ENCODE measurements around the gene LALBA.
"Not testable (repeated sequence)": the region's sequence is repeated elsewhere in the genome, so short reads cannot be mapped to it uniquely, and the experiment has no call there.

Gene LALBA

DNA sequence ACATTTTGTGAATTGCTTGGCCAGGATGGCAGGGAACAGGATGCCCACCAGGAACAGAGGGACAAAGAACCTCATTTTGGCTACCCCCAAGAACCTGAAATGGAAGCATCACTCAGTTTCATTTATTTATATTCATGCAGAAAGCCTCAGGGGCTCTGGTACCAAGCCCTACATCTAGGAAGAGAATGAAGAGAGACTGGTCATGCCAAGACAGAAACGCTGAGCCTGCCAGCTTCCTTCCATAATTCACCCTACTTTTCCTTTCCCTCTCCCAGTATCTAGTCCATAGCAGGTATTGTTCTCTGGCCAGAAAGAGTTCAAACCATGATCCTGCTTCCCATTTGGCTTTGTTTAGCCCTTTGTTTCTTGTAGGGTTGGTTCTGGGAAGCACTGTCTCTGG is at the start of gene LALBA:
TSS of gene LALBA (minus strand) at position 101 of the 400 bp plus-strand sequence. CDS start at position 75, 26 bp downstream.
- no peak for DNase-seq

DNA sequence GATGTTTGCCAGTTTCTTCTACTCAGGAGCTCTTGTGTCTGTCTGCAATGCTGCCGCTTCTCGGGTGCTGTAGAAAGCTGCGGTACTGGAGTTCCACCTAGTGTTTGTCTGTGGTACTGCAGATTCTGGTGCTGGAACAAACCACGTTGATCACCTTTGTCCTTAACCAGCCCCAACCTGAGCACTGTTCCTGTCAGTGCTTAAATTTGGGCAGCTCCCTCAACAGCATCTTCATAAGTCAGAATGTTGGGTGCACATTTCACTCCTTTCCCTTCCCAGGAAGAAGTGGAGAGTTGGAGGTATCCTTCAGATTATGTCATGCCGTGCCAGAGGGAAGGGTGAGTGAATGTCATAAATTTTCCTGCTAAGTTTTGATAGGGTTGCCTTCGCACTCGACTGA is 48.7 kb upstream of the LALBA start:
- no peak for DNase-seq

- no peak for DNase-seq
Measured at GRCh38 chr12:48615681-48616080, 45.8 kb upstream of the LALBA start.

GRCh38 chr12:48613321-48613720 is 43.5 kb upstream of the LALBA start:
- no peak for DNase-seq

DNA sequence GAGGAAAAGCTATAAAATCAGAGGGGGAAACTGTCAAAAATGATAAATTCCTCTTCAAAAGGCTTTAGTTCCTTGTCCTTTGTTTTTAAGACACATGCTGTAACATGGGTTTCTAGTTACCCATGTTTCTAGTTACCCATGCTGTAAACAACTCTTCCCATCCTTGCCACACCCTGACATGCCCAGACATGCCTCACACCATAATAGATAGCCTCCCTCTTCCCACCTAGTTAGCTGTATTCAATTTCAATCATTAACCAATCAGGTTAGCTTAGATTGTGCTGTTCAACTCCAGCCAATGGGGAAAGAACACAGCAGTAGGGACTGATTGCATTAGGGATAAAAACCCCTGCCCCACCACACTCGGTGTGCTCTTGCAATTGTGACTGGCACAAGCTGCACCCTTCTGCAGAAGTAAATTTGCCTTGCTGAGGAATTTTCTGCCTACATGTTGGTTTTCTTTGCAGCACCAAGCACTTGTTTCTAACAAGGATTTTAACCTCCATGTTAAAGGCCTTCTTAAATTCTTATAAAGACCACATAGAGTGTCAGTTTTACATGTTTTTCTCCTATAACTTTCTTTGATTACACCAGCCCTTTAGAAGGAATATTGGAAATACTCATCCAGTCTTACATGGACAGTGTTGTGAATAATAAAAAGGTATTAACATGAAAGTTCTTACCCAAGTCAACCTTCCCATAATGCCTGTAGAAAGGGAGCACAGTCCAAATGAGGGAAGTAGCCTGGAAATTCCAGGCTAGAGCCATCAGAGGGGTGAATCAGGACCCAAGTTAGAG is 32.5 kb upstream of the LALBA start:
- DNase-seq, result no peak

DNA sequence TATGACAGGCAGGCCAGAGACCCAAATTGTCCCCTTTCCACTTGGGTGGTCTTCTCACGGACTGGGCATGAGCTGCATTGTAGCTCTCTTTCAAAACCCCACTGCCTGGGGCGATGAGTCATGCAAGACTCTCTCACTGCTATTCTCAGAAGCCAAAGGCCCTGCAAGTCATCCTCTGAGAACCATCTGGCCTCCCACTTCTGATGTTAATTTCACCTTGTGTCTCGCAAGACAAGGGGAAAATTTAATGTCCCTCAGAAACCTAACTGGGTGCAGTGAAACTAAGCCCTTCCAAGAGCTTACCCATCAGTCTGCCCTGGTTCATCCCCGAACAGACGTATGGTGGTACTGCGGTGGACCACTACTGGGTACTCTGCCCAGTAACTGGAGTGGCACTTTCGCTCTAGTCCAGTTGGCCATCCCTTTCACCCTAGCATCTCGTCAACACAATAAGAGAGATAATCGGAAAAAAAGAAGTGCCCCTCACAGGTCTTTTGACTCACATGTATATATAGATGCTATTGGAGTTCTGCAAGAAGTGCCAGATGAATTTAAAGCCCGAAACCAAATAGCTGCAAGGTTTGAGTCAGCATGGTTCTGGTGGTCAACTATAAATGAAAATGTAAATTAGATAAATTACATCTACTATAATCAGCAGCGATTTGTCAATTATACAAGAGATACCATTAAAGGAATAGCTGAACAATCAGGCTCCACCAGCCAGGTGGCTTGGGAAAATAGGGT is 31.3 kb upstream of the LALBA start:
- no peak for DNase-seq

GRCh38 chr12:48600552-48600951 is 30.7 kb upstream of the LALBA start:
- DNase-seq, result no peak

DNA sequence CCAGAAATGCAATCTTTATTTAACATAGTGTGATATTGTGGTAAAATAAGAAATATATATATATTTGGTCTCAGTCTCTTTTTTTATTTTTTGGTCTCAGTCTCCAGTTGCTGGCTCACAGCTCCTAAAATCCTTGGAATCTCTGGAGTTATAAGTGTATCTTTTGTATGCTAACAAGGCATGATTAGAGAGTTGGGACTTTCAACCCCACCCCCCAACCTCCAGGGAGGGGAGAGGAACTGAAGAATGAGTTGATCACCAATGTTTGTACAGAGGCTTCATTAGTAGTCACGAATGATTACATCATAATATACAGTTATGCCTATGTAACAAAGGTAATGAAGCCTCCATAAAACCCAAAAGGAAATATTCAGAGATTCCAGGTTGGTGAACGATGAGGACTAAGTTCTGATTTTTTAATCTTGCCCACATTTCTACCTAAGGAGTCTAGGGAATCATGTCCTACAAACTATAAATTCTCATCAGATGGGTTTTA is 22.8 kb upstream of the LALBA start:
- DNase-seq, result no peak

GRCh38 chr12:48586361-48586760 is 16.5 kb upstream of the LALBA start:
- DNase-seq, result no peak

- DNase-seq, result no peak
Measured at GRCh38 chr12:48583728-48584127, 13.9 kb upstream of the LALBA start.

GRCh38 chr12:48580831-48581230 is 11.0 kb upstream of the LALBA start:
- no peak for DNase-seq

DNA sequence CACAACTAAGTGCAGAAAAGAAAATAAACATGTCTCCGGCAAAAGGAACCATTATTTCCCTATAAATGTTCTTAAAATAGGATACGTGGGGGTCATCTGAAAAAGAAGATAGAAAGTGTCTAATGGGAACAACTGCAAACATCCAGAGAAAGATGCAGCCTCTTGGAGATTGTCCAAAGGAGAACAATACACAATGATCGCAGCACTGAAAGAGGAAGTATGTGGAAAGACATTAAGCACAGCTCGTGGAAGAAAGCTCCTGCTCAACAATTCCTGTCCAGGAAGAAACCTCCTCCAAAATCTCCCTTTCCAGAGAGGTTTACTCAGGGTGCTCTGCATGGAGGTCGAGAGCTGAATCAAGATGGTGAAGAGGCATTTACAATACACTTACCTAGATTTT is 2.5 kb upstream of the LALBA start:
- no peak for DNase-seq

DNA sequence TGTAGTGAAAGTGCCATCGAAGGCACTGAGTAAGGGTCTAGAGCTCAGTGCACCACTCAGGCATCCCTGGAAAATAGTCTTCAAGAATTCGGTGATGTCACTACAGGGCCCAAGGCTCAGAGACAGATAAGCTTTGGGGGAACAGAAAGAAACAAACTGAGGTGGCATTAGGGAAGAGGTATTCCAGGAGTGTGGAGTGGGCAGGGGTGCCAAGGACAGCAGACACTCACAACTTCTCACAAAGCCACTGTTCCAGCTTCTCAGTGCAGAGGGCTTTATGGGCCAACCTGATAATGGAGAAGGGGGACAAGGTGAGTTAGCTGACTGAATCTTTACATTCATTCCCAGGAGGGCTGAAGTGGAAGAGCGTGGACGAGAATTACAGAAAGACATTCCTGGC is 2.1 kb downstream of the LALBA start:
- DNase-seq, result no peak

- no peak for DNase-seq
Measured at GRCh38 chr12:48557919-48558318, 11.9 kb downstream of the LALBA start.

DNA sequence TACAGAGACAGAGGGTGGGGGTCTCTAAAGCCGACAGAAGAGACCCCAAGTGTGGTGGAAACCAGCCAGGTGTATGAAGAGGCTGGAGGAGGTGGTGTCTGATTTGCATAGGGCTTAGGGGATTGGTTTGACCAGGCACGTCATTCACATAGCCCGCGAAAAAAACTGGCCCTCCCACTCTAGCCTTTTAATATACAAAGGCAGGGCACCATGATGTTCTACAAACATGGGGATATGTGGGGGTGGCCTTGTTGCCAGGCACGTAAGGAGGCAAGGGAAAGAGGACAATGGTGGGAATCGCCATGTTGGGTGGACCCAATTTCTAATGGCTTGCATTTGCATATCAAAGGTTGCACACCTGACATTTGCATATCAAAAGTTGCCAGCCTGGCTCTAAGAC is 13.2 kb downstream of the LALBA start:
- DNase-seq, result no peak

DNA sequence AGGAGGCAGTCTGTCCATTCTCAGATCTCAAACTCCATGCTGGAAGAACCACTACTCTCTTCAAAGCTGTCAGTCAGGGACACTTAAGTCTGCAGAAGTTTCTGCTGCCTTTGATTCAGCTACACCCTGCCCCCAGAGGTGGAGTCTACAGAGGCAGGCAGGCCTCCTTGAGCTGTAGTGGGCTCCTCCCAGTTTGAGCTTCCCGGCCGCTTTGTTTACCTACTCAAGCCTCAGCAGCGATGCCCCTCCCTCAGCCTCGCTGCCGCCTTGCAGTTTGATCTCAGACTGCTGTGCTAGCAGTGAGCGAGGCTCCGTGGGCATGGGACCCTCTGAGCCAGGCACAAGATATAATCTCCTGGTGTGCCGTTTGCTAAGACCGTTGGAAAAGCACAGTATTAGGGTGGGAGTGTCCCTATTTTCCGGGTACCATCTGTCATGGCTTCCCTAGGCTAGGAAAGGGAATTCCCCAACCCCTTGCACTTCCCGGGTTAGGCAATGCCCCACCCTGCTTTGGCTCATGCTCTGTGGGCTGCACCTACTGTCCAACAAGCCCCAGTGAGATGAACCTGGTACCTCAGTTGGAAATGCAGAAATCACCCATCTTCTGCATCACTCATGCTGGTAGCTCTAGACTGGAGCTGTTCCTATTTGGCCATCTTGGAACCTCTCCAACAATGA is 16.0 kb downstream of the LALBA start:
- not testable (repeated sequence) for DNase-seq

- DNase-seq, result not testable (repeated sequence)
Measured at GRCh38 chr12:48551636-48552035, 18.2 kb downstream of the LALBA start.

GRCh38 chr12:48547012-48547411 is 22.8 kb downstream of the LALBA start:
- not testable (repeated sequence) for DNase-seq

DNA sequence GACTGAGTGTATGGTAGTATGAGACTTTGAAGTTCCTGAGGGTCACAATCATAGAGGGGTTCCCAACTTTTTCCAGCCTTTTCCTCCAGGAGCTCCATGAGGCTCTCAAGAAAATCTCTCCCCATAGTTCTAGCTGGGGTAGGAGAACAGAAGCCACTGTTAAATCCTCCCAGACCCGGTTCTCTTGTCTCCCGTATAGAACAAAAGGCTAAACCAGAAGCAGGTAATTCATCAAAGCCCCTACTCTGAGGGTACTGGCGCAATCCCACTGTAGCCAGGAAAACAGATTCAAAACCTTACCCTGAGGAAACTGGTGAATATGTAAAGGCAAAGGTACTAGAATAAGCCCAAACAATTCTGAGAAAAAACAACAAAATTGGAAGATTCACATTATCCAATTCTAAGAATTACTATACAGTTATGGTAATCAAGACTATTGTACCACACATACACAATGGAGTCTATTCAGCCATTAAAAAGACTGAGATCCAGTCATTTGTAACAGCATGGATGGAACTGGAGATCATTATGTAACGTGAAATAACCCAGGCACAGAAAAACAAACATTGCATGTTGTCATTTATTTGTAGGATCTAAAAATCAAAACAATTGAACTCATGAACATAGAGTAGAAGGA is 23.9 kb downstream of the LALBA start:
- no peak for DNase-seq

DNA sequence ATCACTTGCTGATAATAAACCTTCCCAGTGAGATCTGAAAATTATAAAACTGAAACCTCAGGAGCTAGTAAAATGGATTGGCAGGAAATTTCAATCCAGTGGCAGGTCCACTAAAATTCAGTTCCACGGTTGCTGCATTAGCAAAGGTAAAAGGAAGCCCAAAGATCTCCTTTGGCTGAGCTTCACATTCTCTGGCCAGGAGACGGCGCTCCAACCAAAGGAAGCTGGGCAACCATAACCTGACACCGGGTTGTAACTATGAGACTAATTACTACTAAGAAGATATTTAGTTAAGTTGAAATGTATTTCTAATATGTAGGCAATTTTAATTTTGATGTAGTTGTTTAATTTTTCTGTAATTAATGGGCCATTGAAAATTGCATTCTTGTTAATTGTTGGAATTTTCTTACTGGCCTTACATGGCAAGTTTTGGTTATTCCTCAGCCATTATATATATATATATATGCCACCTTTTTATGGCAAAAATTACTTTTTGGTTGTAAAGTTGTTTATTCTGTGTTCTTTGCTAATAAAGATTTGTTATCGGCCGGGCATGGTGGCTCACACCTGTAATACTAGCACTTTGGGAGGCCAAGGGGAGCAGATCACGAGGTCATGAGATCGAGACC is 27.4 kb downstream of the LALBA start:
- no peak for DNase-seq

GRCh38 chr12:48536602-48537001 is 33.2 kb downstream of the LALBA start:
- no peak for DNase-seq

DNA sequence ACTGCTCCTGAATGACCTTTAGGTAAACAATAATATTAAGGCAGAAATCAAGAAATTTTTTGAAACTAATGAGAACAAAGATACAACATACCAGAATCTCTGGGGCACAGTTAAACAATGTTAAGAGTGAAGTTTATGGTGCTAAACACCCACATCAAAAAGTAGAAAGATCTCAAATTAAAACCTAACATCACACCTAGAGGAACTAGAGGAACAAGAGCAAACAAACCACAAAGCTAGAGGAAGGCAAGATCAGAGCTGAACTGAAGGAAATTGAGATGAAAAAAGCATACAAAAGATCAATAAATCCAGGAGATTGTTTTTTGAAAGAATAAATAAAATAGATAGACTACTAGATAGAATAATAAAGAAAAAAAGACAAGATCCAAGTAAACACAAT is 37.2 kb downstream of the LALBA start:
- DNase-seq, result no peak

Measured in cortex of kidney (tissue), 1 donor.